BJ (cell line): Measurements from ENCODE around the gene TSPAN33. TPM values are rescaled to one million over a fixed set of nuclear protein-coding genes. Genes with fewer than 3 reads are reported as not detected.
"Not testable (repeated sequence)": the region's sequence is repeated elsewhere in the genome, so short reads cannot be mapped to it uniquely, and the experiment has no call there.

Source experiments
- CTCF ChIA-PET: fragments of 350-600 bp; formaldehyde crosslinking; extraction: SDS; loops from one replicate; lab custom pipeline; 2021; ENCODE audit warnings: antibody characterized with exemption, inconsistent platforms; lab: Yijun Ruan, JAX
- POLR2A ChIA-PET: fragments of 300-600 bp; sonication (Branson Sonifier 250); formaldehyde crosslinking; extraction: SDS; loops from one replicate; lab custom pipeline; 2021; ENCODE audit warnings: antibody characterized with exemption; lab: Charles Lee
- DNase-seq: peaks from one replicate; pipeline ENCODE4 v3.0.0-alpha.2; 2011; ENCODE audit warnings: low read depth
- H3K27me3 ChIP-seq: 2 replicates; pipeline ENCODE4 v1.6.0; 2011; ENCODE audit warnings: low read length; ENCODE audit not compliant: control insufficient read depth, insufficient read depth
- H3K36me3 ChIP-seq: 2 replicates; pipeline ENCODE4 v1.5.1; 2011; ENCODE audit warnings: low read length; ENCODE audit not compliant: control insufficient read depth, insufficient read depth
- H3K4me3 ChIP-seq: 2 replicates; pipeline ENCODE4 v1.5.1; 2011; ENCODE audit warnings: low read depth, mild to moderate bottlenecking, control low read depth, low read length
- polyA plus RNA-seq: library from polyadenylated mRNA; depleted of rRNA; stranded (reverse); fragments of >200 nt; gene quantifications from 2 replicates; pipeline ENCODE4 v1.2.3, GENCODE V29; 2011
- TF ChIP-seq, protein P1 (sequence below): IDR thresholded peaks from 2 replicates; pipeline ENCODE4 v1.5.1; 2011; ENCODE audit warnings: low read depth, mild to moderate bottlenecking, control low read depth, inconsistent platforms, low read length, moderate library complexity; ENCODE audit not compliant: insufficient read depth

Gene TSPAN33
- polyA plus RNA-seq, 1 experiment: 0.29 TPM

- no peak overlapping the region for H3K4me3 ChIP-seq
- no peaks in the 10 kb centered on the region; the same call in none of the 2 replicates for H3K27me3 ChIP-seq
- DNase-seq: no peak
- ChIA-PET POLR2A (no interaction called here), CTCF (interaction anchor here (2.2 kb wide), 1 partner anchor 27 kb away, joined by 9 read pairs; no protein-coding TSS in a partner anchor)
- H3K36me3 ChIP-seq: no peaks in the 10 kb centered on the region
- TF ChIP-seq, protein P1, sequence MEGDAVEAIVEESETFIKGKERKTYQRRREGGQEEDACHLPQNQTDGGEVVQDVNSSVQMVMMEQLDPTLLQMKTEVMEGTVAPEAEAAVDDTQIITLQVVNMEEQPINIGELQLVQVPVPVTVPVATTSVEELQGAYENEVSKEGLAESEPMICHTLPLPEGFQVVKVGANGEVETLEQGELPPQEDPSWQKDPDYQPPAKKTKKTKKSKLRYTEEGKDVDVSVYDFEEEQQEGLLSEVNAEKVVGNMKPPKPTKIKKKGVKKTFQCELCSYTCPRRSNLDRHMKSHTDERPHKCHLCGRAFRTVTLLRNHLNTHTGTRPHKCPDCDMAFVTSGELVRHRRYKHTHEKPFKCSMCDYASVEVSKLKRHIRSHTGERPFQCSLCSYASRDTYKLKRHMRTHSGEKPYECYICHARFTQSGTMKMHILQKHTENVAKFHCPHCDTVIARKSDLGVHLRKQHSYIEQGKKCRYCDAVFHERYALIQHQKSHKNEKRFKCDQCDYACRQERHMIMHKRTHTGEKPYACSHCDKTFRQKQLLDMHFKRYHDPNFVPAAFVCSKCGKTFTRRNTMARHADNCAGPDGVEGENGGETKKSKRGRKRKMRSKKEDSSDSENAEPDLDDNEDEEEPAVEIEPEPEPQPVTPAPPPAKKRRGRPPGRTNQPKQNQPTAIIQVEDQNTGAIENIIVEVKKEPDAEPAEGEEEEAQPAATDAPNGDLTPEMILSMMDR: no peak
Observed at GRCh38 chr7:129118182-129118581, 26.3 kb upstream of the TSPAN33 start.

DNA sequence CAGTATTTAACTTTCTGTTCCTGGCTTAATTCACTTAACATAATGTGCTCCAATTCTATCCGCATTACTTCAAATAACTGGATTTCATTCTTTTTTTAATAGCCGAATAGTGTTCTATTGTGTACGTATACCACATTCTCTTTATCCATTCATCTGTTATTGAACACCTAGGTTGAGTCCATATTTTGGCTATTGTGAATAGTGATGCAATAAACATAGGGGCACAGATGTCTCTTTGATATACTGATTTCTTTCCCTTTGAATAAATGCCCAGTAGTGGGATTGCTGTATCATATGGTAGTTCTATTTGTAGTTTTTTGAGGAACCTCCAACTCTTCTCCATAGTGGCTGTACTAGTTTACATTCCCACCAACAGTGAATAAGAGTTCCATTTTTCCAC is 25.5 kb upstream of the TSPAN33 start:
- H3K4me3 ChIP-seq: no peak overlapping the region
- DNase-seq: no peak
- CTCF ChIA-PET: no interaction called here
- POLR2A ChIA-PET: no interaction called here
- H3K36me3 ChIP-seq: no peaks in the 10 kb centered on the region
- peaks cover 3% of the 10 kb centered on the region for H3K27me3 ChIP-seq
- TF ChIP-seq, protein P1: no peak

- H3K4me3 ChIP-seq, DNase-seq, H3K27me3 ChIP-seq, POLR2A ChIA-PET, H3K36me3 ChIP-seq: not testable (repeated sequence)
- CTCF ChIA-PET: interaction anchor here (0.8 kb wide), 1 partner anchor 14 kb away, joined by 3 read pairs; no protein-coding TSS in a partner anchor
Observed at GRCh38 chr7:129121501-129122077, 22.9 kb upstream of the TSPAN33 start.

- CTCF ChIA-PET: interaction anchor here (0.8 kb wide), 1 partner anchor 13 kb away, joined by 3 read pairs; no protein-coding TSS in a partner anchor
- TF ChIP-seq, protein P1: no peak
- DNase-seq: no peak
- H3K27me3 ChIP-seq: peaks cover 6% of the 10 kb centered on the region
- H3K4me3 ChIP-seq: no peak overlapping the region
- H3K36me3 ChIP-seq: no peaks in the 10 kb centered on the region
- POLR2A ChIA-PET: no interaction called here
Observed at GRCh38 chr7:129122078-129122750, 22.3 kb upstream of the TSPAN33 start.

DNA sequence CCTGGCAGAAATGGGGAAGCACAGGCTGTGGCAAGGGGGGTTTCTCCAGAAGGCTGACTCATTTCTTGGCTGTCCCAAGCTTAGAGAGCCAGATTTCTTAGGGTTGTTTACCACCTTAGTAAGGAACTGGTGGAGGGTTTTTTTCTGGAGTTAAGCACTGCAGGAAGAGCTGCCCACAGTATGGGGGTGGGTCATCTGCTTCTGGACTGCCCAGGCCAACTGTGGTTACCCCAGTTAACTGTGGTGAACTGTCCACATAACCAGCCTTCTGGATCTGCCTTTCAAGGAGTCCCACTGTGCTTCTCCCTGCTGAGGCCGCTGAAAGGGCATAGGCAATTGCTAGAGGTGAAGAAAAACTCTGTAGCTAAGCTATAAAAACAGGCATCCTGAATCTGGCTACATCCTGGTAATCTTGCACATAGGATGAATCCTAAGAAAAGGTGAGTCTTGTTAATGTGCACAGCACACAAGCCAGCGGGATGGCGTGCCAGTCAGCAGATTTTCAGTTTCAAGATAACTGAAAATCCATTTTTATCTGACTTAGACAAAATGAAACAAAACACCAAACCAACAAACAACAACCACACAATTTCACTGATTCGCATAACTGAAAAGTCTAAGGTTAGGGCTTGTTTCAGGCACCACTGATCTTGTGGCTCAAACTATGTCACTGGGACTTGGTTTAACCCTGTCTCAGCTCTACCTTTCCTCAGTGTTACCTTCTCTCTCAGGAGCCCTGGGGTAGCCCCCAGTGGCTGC is 21.6 kb upstream of the TSPAN33 start:
- ChIA-PET POLR2A (no interaction called here), CTCF (interaction anchor here (0.8 kb wide), 1 partner anchor 12 kb away, joined by 3 read pairs; no protein-coding TSS in a partner anchor)
- TF ChIP-seq, protein P1: no peak

More for the DNA sequence above, 21.6 kb upstream of the TSPAN33 start:
- DNase-seq: no peak
- H3K36me3 ChIP-seq: no peaks in the 10 kb centered on the region
- peaks cover 6% of the 10 kb centered on the region for H3K27me3 ChIP-seq
- no peak overlapping the region for H3K4me3 ChIP-seq
